HG03095 (cell line): Measurements from ENCODE around the gene SLC5A3.

ENCODE experiments used
- ATAC-seq: cut with Tn5 transposase; IDR thresholded peaks from one replicate; pipeline ENCODE4 v1.9.1; 2021; ENCODE audit warnings: moderate library complexity; ENCODE audit not compliant: unreplicated experiment

SLC5A3 gene

GRCh38 chr21:34094949-34095348 is 21.6 kb downstream of the SLC5A3 start:
- ATAC-seq = no peak

GRCh38 chr21:34097442-34097841 is 24.1 kb downstream of the SLC5A3 start:
- no peak for ATAC-seq

- no peak for ATAC-seq
Measured at GRCh38 chr21:34100337-34100736, 27.0 kb downstream of the SLC5A3 start.

- ATAC-seq = no peak
Measured at GRCh38 chr21:34100790-34101189, 27.4 kb downstream of the SLC5A3 start.

- ATAC-seq = no peak
Measured at GRCh38 chr21:34105947-34106541, 32.7 kb downstream of the SLC5A3 start.

- ATAC-seq = no peak
Measured at GRCh38 chr21:34107606-34108005, 34.2 kb downstream of the SLC5A3 start.

- ATAC-seq = no peak
Measured at GRCh38 chr21:34109075-34109474, 35.7 kb downstream of the SLC5A3 start.

- no peak for ATAC-seq
Measured at GRCh38 chr21:34110594-34111202, 37.3 kb downstream of the SLC5A3 start.

GRCh38 chr21:34112316-34113033 is 39.1 kb downstream of the SLC5A3 start:
- ATAC-seq = no peak

GRCh38 chr21:34113842-34114241 is 40.5 kb downstream of the SLC5A3 start:
- no peak for ATAC-seq

- no peak for ATAC-seq
Measured at GRCh38 chr21:34115160-34115559, 41.8 kb downstream of the SLC5A3 start.

GRCh38 chr21:34116569-34116968 is 43.2 kb downstream of the SLC5A3 start:
- no peak for ATAC-seq

GRCh38 chr21:34120867-34121266 is 47.5 kb downstream of the SLC5A3 start:
- no peak for ATAC-seq

GRCh38 chr21:34122047-34122446 is 48.7 kb downstream of the SLC5A3 start:
- ATAC-seq = no peak
